ENCODE data around the gene QSOX1. TPM values are rescaled to one million over a fixed set of nuclear protein-coding genes. Genes with fewer than 3 reads are reported as not detected.

QSOX1 gene
- total RNA-seq, 2 donors from 2014 or later, result 254 to 280 TPM

GRCh38 chr1:180252638-180253536 is 98.2 kb downstream of the QSOX1 start:
- ATAC-seq, result peak; percentile 84
- intact Hi-C loops (cut with DNase I, micrococcal nuclease), result loop anchor here in 1 of 2 donors (2.0 to 5.0 kb wide), 2 partner anchors 164 to 224 kb away; no protein-coding TSS in a partner anchor
- DNase-seq, result peak; percentile 65 to 85

Other genes starting within 250 kb of the QSOX1 start
- 10 to 100 TPM; 47.7 to 49.7 TPM for gene CEP350, start 200.1 kb upstream of the QSOX1 start, total RNA-seq
- gene LHX4, start 75.4 kb downstream of the QSOX1 start, total RNA-seq, result 1 to 10 TPM in 1 of 2 donors, under 1 TPM in 1; 0.58 to 1.7 TPM

Data from left colon (tissue), 2 donors.